ENCODE measurements around the gene QRICH2. TPM values are rescaled to one million over a fixed set of nuclear protein-coding genes. Genes with fewer than 3 reads are reported as not detected.
"Not testable (repeated sequence)": the region's sequence is repeated elsewhere in the genome, so short reads cannot be mapped to it uniquely, and the experiment has no call there.

QRICH2 gene
- total RNA-seq, 4 donors from 2014 or later: 2.0 to 8.4 (median 5.2) TPM

- H3K27ac ChIP-seq: peak overlapping the region; percentile 69 to 97 (median 90)
- DNase-seq (ENCODE audit: low spot score in 2 of 2): no peak
- H3K4me3 ChIP-seq: no peak overlapping the region
- no peaks in the 10 kb centered on the region for H3K9me3 ChIP-seq
- peaks cover 2 to 85% (median 62%) of the 10 kb centered on the region in 4 donors for H3K4me1 ChIP-seq
- no peaks in the 10 kb centered on the region for H3K27me3 ChIP-seq
- TF ChIP-seq EP300 (IDR thresholded peaks at IDR 0.05) (no peak), POLR2A (IDR thresholded peaks at IDR 0.05) (no peak)
- TF ChIP-seq, protein P1, sequence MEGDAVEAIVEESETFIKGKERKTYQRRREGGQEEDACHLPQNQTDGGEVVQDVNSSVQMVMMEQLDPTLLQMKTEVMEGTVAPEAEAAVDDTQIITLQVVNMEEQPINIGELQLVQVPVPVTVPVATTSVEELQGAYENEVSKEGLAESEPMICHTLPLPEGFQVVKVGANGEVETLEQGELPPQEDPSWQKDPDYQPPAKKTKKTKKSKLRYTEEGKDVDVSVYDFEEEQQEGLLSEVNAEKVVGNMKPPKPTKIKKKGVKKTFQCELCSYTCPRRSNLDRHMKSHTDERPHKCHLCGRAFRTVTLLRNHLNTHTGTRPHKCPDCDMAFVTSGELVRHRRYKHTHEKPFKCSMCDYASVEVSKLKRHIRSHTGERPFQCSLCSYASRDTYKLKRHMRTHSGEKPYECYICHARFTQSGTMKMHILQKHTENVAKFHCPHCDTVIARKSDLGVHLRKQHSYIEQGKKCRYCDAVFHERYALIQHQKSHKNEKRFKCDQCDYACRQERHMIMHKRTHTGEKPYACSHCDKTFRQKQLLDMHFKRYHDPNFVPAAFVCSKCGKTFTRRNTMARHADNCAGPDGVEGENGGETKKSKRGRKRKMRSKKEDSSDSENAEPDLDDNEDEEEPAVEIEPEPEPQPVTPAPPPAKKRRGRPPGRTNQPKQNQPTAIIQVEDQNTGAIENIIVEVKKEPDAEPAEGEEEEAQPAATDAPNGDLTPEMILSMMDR (IDR thresholded peaks at IDR 0.05): no peak
- peaks cover 0 to 23% (median 0%) of the 10 kb centered on the region in 3 donors for H3K36me3 ChIP-seq
- 75 to 76% methylated on average over 12 of the region's 12 CpGs for WGBS, 2 donors
Observed at GRCh38 chr17:76268991-76269981, 38.8 kb downstream of the QRICH2 start.

- TF ChIP-seq POLR2A (IDR thresholded peaks at IDR 0.05) (peak; percentile 67 to 73), EP300 (IDR thresholded peaks at IDR 0.05) (peak; percentile 54 to 95)
- TF ChIP-seq, protein P1 (IDR thresholded peaks at IDR 0.05): peak in 1 of 5 experiments; percentile 15
- H3K9me3 ChIP-seq: no peaks in the 10 kb centered on the region
- DNase-seq (ENCODE audit: low spot score in 2 of 2): peak; percentile 70 to 83
- peak overlapping the region; percentile 69 to 97 (median 90) for H3K27ac ChIP-seq
- WGBS, 2 donors: 16 to 30% methylated on average over 4 to 9 of the region's 9 CpGs
- peaks cover 0 to 23% (median 0%) of the 10 kb centered on the region in 3 donors for H3K36me3 ChIP-seq
- no peaks in the 10 kb centered on the region for H3K27me3 ChIP-seq
- H3K4me1 ChIP-seq: peaks cover 2 to 85% (median 68%) of the 10 kb centered on the region in 4 donors
- H3K4me3 ChIP-seq: peak overlapping the region in 1 of 4 donors; percentile 81
Observed at GRCh38 chr17:76268015-76268749, 39.9 kb downstream of the QRICH2 start.

DNA sequence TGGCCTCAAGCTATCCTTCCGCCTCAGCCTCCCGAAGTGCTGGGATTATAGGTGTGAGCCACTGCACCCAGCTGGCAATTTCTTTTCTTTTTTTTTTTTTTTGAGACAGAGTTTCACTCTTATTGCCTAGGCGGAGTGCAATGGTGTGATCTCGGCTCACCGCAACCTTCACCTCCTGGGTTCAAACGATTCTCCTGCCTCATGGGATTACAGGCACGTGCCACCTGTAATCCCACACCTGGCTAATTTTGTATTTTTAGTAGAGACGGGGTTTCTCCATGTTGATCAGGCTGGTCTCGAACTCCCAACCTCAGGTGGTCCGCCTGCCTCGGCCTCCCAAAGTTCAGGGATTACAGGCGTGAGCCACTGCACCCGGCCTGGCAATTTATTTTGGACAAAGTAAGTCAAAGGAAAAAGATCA is 40.5 kb downstream of the QRICH2 start:
- Histone ChIP-seq H3K36me3 (peaks cover 0 to 23% (median 0%) of the 10 kb centered on the region in 3 donors), H3K4me3 (peak overlapping the region in 2 of 4 donors; percentile 76 to 81), H3K4me1 (peaks cover 2 to 85% (median 71%) of the 10 kb centered on the region in 4 donors), H3K27ac (peak overlapping the region; percentile 69 to 97 (median 90))
- not testable (repeated sequence) for H3K9me3 ChIP-seq; H3K27me3 ChIP-seq; DNase-seq (ENCODE audit: low spot score in 2 of 2)
- 83 to 85% methylated on average over 13 of the region's 13 CpGs for WGBS, 2 donors

- WGBS, 2 donors: 68 to 70% methylated on average over 4 of the region's 4 CpGs
- TF ChIP-seq POLR2A (IDR thresholded peaks at IDR 0.05) (no peak), EP300 (IDR thresholded peaks at IDR 0.05) (no peak)
- TF ChIP-seq, protein P1 (IDR thresholded peaks at IDR 0.05): no peak
- H3K4me1 ChIP-seq: peaks cover 0 to 85% (median 70%) of the 10 kb centered on the region in 4 donors
Observed at GRCh38 chr17:76267051-76267576, 41.0 kb downstream of the QRICH2 start.

DNA sequence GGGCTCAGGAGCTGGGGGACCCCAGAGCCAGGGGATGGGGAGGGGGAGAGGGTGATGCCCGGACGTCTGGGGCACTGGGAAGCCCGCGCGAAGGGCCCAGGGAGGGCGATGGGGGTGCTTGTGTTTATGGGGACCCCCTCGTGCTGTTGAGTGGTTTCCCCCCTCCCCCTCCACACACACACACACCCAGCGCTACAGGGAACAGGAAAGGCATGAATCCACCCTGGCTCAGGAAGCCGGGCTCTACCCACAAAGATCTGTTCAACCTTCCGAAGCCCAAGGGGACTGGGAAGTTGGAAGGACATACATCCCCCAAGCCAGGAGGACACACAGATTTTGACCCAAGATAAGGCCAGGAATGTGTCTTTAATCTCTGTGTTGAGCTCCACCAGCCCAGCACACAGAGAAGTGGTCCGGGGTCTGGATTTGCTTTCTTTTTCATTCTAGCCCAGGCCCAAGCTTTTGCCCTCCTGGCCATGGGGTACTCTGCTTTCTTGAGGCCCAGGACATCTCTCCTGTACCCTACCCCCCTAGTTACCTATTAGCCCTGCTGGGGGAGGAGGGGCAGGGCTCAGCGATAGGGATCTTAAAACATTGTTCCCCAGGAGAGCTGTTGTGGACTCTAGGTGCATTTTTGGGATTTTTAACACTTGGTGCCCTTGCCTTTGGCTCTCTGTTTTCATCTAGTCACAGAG is 41.7 kb downstream of the QRICH2 start:
- peaks cover 0 to 23% (median 0%) of the 10 kb centered on the region in 3 donors for H3K36me3 ChIP-seq
- no peaks in the 10 kb centered on the region for H3K27me3 ChIP-seq
- H3K9me3 ChIP-seq: no peaks in the 10 kb centered on the region
- TF ChIP-seq, protein P1 (IDR thresholded peaks at IDR 0.05): no peak
- peak overlapping the region; percentile 57 to 97 (median 90) for H3K27ac ChIP-seq
- DNase-seq (ENCODE audit: low spot score in 2 of 2): no peak
- H3K4me3 ChIP-seq: peak overlapping the region; percentile 62 to 99 (median 78)
- 2% methylated on average over 8 to 12 of the region's 12 CpGs for WGBS, 2 donors
- H3K4me1 ChIP-seq: peaks cover 0 to 85% (median 66%) of the 10 kb centered on the region in 4 donors

More at GRCh38 chr17:76267051-76267576, 41.0 kb downstream of the QRICH2 start:
- Histone ChIP-seq H3K9me3 (no peaks in the 10 kb centered on the region), H3K36me3 (peaks cover 0 to 23% (median 0%) of the 10 kb centered on the region in 3 donors), H3K4me3 (peak overlapping the region; percentile 62 to 99 (median 78)), H3K27ac (peak overlapping the region in 3 of 4 donors; percentile 85 to 97 (median 94)), H3K27me3 (no peaks in the 10 kb centered on the region)
- DNase-seq (ENCODE audit: low spot score in 2 of 2): no peak

All from tibial nerve (tissue), 4 donors.